Measurements from ENCODE around the gene HPSE2. TPM values are rescaled to one million over a fixed set of nuclear protein-coding genes. Genes with fewer than 3 reads are reported as not detected.

HPSE2 gene
- total and polyA plus RNA-seq, 4 donors, result 0.05 TPM; not detected in 3

DNA sequence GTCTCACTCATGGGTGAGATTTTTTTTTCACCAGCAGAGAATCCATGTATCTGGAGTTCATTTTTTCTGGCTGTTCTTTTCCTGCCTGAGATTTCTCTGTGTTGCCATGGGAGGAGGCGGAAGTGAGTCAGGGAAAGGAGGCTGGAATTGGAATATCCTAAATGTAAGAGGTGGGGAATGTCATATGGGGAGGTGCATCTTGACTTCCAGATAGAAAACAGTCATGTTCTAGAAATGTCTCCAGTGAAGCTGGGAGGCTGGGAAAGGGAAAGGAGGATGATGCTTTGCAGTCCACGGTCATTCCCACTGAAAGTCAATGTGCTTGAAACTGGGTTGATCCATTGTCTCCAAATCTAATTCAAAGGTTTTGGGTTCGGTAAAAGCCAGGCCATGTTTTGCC lies 749.2 kb downstream of the HPSE2 start:
- Histone ChIP-seq H3K27me3 (ENCODE audit: control insufficient read depth in 4 of 4, insufficient read depth in 4 of 4, low read length in 3 of 4) (peaks cover 0 to 8% (median 0%) of the 10 kb centered on the region in 4 donors), H3K4me1 (ENCODE audit: control insufficient read depth in 4 of 4, insufficient read depth in 4 of 4, low read length in 3 of 4) (no peaks in the 10 kb centered on the region), H3K4me3 (ENCODE audit: low read depth in 1 of 3, low read length in 3 of 3) (no peak overlapping the region), H3K36me3 (ENCODE audit: control insufficient read depth in 4 of 4, insufficient read depth in 3 of 4, low read depth in 1 of 4, low read length in 3 of 4) (no peaks in the 10 kb centered on the region), H3K9me3 (ENCODE audit: control insufficient read depth in 4 of 4, low read length in 3 of 4) (peaks cover 0 to 4% (median 2%) of the 10 kb centered on the region in 4 donors), H3K27ac (ENCODE audit: low read depth in 1 of 2, low read length in 2 of 2) (no peak overlapping the region), H3K9ac (ENCODE audit: low read depth in 1 of 2, low read length in 2 of 2) (no peak overlapping the region)
- DNase-seq (ENCODE audit: low spot score), result no peak
- TF ChIP-seq YY1 (IDR thresholded peaks at IDR 0.05), result no peak
- no peak for TF ChIP-seq EGR1 (IDR thresholded peaks at IDR 0.05; ENCODE audit: low read depth in 2 of 2)
- no peak for TF ChIP-seq ATF3 (IDR thresholded peaks at IDR 0.05)
- TF ChIP-seq HNF4G (IDR thresholded peaks at IDR 0.05), result no peak
- no peak for TF ChIP-seq TAF1 (conservative IDR thresholded peaks at IDR 0.05)
- TF ChIP-seq SP1 (IDR thresholded peaks at IDR 0.05), result no peak
- no peak for TF ChIP-seq NR2F2 (IDR thresholded peaks at IDR 0.05)
- no peak for TF ChIP-seq FOXA2 (IDR thresholded peaks at IDR 0.05)
- TF ChIP-seq FOXA1 (IDR thresholded peaks at IDR 0.05), result no peak
- WGBS, result 88% methylated on average over 3 of the region's 3 CpGs

DNA sequence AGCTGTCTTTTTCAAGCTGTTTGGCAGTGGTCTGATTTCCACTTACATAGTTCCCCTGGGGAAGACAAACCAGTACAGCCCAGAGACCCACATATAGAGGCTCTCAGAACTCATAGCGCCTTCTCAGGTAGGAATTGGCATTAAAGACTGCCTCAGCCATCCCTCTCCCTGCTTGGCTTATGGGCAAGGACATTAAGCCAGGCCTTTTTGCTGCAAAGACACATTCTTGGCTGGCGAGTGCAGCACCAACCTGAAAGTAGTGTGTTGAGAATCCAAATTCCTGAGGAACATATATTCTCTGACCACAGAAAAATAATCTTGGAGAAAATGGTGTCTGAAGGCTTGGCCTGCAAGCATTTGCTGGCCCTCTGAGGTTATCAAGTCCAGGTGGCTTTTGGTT lies 749.7 kb downstream of the HPSE2 start:
- H3K27me3 ChIP-seq (ENCODE audit: control insufficient read depth in 4 of 4, insufficient read depth in 4 of 4, low read length in 3 of 4), result peaks cover 0 to 8% (median 0%) of the 10 kb centered on the region in 4 donors

GRCh38 chr10:98483658-98484057 lies 752.0 kb downstream of the HPSE2 start:
- no peak for DNase-seq (ENCODE audit: low spot score)
- Histone ChIP-seq H3K36me3 (ENCODE audit: control insufficient read depth in 4 of 4, insufficient read depth in 3 of 4, low read depth in 1 of 4, low read length in 3 of 4) (no peaks in the 10 kb centered on the region), H3K4me3 (ENCODE audit: low read depth in 1 of 3, low read length in 3 of 3) (no peak overlapping the region), H3K27ac (ENCODE audit: low read depth in 1 of 2, low read length in 2 of 2) (no peak overlapping the region), H3K9me3 (ENCODE audit: control insufficient read depth in 4 of 4, low read length in 3 of 4) (peaks cover 0 to 4% (median 2%) of the 10 kb centered on the region in 4 donors), H3K27me3 (ENCODE audit: control insufficient read depth in 4 of 4, insufficient read depth in 4 of 4, low read length in 3 of 4) (peaks cover 0 to 8% (median 0%) of the 10 kb centered on the region in 4 donors), H3K4me1 (ENCODE audit: control insufficient read depth in 4 of 4, insufficient read depth in 4 of 4, low read length in 3 of 4) (no peaks in the 10 kb centered on the region), H3K9ac (ENCODE audit: low read depth in 1 of 2, low read length in 2 of 2) (no peak overlapping the region)
- TF ChIP-seq RXRA (IDR thresholded peaks at IDR 0.05), result no peak
- TF ChIP-seq SP1 (IDR thresholded peaks at IDR 0.05), result no peak
- TF ChIP-seq, protein P1, sequence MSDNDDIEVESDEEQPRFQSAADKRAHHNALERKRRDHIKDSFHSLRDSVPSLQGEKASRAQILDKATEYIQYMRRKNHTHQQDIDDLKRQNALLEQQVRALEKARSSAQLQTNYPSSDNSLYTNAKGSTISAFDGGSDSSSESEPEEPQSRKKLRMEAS (IDR thresholded peaks at IDR 0.05), result no peak
- TF ChIP-seq GABPA (IDR thresholded peaks at IDR 0.05 in 1 of 2, conservative IDR thresholded peaks at IDR 0.05 in 1 of 2), result no peak

More for the DNA sequence above, 749.7 kb downstream of the HPSE2 start:
- Histone ChIP-seq H3K9me3 (ENCODE audit: control insufficient read depth in 4 of 4, low read length in 3 of 4) (peaks cover 0 to 4% (median 2%) of the 10 kb centered on the region in 4 donors), H3K9ac (ENCODE audit: low read depth in 1 of 2, low read length in 2 of 2) (no peak overlapping the region), H3K36me3 (ENCODE audit: control insufficient read depth in 4 of 4, insufficient read depth in 3 of 4, low read depth in 1 of 4, low read length in 3 of 4) (no peaks in the 10 kb centered on the region), H3K27ac (ENCODE audit: low read depth in 1 of 2, low read length in 2 of 2) (no peak overlapping the region), H3K4me3 (ENCODE audit: low read depth in 1 of 3, low read length in 3 of 3) (no peak overlapping the region), H3K4me1 (ENCODE audit: control insufficient read depth in 4 of 4, insufficient read depth in 4 of 4, low read length in 3 of 4) (no peaks in the 10 kb centered on the region)
- DNase-seq (ENCODE audit: low spot score), result no peak
- WGBS, result 76% methylated on average over 2 of the region's 2 CpGs
- TF ChIP-seq GABPA (IDR thresholded peaks at IDR 0.05 in 1 of 2, conservative IDR thresholded peaks at IDR 0.05 in 1 of 2) (no peak), FOXA1 (IDR thresholded peaks at IDR 0.05) (no peak), FOXA2 (IDR thresholded peaks at IDR 0.05) (no peak), HNF4A (conservative IDR thresholded peaks at IDR 0.05) (no peak), RXRA (IDR thresholded peaks at IDR 0.05) (no peak), RAD21 (IDR thresholded peaks at IDR 0.05) (no peak), TAF1 (conservative IDR thresholded peaks at IDR 0.05) (no peak), JUND (IDR thresholded peaks at IDR 0.05) (no peak), SP1 (IDR thresholded peaks at IDR 0.05) (no peak), NR2F2 (IDR thresholded peaks at IDR 0.05) (no peak), HNF4G (IDR thresholded peaks at IDR 0.05) (no peak), YY1 (IDR thresholded peaks at IDR 0.05) (no peak), EGR1 (IDR thresholded peaks at IDR 0.05; ENCODE audit: low read depth in 2 of 2) (no peak)
- TF ChIP-seq, protein P2, sequence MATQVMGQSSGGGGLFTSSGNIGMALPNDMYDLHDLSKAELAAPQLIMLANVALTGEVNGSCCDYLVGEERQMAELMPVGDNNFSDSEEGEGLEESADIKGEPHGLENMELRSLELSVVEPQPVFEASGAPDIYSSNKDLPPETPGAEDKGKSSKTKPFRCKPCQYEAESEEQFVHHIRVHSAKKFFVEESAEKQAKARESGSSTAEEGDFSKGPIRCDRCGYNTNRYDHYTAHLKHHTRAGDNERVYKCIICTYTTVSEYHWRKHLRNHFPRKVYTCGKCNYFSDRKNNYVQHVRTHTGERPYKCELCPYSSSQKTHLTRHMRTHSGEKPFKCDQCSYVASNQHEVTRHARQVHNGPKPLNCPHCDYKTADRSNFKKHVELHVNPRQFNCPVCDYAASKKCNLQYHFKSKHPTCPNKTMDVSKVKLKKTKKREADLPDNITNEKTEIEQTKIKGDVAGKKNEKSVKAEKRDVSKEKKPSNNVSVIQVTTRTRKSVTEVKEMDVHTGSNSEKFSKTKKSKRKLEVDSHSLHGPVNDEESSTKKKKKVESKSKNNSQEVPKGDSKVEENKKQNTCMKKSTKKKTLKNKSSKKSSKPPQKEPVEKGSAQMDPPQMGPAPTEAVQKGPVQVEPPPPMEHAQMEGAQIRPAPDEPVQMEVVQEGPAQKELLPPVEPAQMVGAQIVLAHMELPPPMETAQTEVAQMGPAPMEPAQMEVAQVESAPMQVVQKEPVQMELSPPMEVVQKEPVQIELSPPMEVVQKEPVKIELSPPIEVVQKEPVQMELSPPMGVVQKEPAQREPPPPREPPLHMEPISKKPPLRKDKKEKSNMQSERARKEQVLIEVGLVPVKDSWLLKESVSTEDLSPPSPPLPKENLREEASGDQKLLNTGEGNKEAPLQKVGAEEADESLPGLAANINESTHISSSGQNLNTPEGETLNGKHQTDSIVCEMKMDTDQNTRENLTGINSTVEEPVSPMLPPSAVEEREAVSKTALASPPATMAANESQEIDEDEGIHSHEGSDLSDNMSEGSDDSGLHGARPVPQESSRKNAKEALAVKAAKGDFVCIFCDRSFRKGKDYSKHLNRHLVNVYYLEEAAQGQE (IDR thresholded peaks at IDR 0.05), result no peak
- TF ChIP-seq, protein P1 (IDR thresholded peaks at IDR 0.05), result no peak
